ENCODE results near the gene KLHL35.

Gene KLHL35

DNA sequence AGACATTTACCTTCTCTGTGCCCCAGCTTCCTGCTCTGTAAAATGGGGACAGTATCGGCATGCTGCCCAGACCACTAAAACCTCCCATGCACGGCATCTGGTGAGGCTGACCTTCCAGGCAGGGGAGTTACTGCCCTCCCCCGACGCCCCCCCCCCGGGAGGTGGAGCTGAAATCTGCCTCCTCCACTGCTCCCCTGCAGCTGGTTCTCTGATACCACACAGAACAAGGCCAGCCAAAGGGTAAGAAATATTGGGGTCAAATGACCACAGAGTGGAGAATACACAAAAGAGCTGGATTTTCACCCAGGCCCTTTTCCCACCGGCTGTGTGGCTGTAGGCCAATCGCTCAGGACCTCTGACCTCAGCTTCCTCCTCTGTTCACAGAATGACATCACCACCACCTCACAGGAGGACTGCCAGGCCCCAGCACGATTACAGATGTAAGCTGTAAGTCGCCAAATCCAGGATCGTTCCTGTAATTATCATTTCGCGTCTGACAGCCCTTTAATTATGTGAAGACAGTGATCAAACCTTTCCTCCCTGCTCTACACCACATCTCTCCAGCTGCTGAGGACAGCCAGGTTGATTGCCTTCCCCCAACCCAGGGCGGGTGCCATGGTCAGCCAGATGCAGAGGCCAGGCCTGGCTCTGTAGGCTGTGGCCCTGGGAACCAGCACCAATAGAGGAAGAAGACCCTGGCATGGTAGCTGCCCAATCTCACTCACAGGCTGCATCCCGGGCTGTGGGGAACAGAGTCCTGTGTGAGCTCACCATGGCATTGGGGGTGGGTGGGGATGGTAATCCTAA lies 35.7 kb upstream of the KLHL35 start:
- DNase-seq = no peak

DNA sequence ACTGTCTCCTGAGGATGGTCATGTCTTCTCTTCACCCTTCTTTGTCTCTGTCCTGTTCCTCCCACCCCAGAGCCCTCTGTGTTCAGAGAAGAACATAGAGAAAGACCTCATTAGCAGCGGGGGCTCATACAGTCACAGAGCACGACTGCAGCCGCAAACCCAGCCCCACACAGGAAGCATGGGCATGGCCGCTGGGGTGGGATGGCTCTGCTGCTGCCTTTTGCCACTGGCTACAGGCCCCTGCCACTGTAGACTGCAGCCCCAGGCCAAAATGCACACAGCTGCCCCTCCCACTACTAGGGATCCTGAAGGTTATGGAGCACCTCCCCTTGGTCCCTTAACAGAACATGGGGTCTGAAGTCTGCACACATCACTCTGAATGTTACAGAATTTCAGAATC lies 34.9 kb upstream of the KLHL35 start:
- DNase-seq = no peak

DNA sequence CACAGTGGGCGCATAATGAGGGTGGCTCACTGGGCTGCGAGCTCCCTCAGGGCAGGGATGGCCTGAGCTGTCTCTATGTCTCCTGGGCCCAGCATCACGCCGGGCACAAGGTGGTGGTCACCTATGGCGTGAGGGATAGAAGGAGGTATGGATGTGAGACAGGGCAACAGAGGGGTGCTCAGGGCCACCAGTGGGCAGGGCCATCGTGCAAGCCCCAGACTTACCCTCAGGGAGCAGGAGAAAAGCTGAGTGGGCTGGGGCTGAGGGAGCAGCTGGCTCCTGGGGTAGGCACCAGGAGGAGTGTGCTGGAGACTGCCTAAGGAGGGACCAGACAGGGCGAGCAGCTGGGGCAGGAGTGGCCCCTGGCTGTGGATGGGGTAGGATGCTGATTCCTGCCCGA lies 34.3 kb upstream of the KLHL35 start:
- no peak for DNase-seq

DNA sequence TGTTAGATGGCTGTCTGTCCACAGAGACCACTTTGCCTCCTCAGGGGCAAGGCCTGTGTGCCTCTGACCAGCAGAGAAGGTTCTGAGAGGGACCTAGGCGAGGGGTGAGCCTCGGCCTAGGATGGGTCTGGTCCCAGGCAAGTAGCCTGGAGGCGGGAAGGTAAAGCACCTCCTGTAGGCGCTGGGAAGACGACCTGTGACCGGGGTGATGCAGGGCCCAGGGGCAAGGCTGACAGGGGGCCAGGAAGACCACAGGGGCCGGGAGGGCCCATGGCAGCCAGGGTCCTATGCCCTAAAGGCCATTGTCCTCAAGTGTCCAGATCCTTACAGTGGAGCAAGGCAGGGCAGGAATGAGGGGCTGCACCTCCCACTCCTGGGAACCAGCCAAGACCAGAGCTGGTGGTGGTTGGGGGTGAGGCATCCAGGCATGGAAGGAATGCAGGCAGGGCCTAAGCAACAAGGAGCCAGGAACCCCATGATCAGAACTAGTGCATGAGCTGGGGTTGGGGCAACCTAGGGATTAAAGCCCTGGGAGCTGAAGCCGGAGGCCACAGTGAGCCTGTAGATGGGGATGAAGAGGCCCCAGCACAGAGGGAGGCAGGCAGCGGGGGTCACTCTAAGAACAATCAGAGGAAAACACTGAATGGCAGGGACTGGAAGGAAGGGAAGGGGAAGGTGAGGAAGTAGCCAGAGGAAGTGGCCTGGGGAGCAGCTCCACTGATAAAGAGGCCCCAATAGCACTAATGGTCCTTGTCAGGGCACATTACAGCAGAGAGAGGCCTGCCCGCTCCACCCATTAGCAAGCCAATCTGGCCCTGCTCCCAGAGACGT lies 32.9 kb upstream of the KLHL35 start:
- no peak for DNase-seq

DNA sequence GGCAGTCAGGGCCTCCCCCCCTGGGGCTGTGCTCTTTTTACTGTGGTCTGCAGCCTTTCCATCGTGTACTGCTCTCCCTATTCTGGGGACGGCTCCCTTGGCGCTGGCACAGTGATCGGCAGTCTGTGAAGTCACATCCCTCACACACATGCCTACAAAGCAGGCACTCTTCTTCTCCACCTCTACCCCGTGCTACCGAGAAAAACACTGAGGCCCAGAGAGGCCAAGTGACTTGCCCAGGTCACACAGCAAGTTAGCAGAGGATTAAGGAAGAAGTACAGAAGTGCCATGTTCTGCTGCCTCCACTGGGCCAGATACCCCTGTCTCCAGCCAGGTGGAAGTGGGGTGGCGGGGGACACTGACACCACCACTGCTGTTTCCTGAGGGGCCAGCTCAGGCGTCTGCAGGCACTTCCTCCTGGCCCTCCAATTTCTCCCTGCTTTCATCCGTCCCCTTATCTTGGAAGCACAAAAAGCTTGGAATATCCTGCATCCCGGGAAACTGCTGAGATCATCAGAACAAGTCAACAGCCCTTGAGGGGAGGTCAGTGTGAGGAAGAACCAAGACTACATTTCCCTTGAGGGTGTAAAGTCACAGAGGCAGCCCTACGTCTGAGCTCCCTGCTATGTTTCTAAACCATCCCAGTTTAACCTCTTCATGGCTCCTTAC lies 30.2 kb upstream of the KLHL35 start:
- DNase-seq = no peak

DNA sequence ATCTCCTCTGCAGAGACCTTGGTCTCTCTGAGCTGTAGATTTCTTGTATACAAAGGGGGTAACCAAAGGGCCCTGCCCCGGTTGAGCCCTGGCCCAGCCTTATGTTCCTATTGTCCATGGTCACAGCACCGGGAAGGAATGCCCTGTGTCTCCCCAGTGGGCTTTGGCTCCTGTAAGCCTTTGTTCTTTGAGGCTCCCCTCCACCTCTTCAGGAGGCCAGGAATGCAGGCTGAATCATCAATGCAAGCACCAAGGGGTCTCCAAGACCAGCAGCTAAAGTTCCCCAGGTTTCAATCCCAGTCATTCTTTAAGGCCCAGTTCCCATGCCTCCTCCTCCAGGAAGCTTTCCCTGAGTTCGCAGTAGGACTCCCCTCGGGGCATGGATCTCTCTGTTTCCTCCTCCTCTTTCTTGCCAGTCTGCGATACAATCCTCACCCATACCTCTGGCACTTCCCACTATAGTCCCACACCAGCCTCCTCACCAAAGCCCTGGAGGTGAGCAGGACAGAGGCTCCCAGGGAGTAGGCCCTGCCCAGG lies 29.2 kb upstream of the KLHL35 start:
- DNase-seq = no peak

DNA sequence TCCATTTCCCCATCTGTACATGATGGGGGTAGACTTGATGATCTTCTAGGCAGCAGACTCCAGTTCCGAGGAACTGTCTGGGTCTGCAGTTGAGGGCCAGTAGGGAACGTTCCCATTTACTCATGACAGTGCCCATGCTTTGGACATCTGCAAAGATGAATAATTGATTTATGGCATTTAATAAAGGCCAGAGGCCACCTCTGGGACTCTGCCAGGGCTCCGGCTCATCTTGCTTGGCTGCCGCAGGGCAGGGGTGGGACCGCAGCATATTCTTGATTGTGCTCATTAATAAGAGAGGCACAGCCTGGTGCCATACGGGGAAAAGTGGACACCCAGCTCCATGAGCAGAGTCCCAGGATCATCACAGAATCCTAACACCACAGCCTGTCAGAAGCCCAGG lies 28.1 kb upstream of the KLHL35 start:
- DNase-seq = no peak

DNA sequence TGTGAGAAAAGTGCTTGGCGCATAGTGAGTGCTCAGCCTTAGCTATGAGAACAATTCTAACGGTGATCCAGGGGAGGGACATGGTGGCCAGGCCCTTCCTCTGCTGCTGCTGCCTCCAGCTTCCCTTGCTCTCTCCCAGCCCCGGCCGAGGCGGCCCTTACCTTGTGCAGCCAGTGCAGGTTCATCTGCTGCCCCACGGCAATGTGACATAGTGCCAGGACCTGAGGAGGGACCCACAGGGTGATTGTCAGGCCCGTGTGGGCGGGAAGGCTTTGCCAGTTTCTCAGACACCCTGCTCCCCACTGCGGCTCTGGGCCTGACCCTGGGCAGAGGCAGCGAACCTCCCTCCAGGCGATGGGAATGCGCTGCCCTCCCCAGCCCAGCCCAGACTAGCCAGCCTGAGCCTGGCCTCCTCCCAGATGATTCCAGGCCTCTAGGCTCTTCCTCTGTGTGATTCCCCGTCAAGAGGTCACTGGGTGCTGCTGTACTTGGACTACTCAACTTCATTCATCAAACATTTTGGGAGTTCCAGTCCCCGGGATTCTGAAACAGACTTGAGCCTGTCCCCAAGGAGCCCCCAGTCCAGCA lies 23.7 kb upstream of the KLHL35 start:
- no peak for DNase-seq

DNA sequence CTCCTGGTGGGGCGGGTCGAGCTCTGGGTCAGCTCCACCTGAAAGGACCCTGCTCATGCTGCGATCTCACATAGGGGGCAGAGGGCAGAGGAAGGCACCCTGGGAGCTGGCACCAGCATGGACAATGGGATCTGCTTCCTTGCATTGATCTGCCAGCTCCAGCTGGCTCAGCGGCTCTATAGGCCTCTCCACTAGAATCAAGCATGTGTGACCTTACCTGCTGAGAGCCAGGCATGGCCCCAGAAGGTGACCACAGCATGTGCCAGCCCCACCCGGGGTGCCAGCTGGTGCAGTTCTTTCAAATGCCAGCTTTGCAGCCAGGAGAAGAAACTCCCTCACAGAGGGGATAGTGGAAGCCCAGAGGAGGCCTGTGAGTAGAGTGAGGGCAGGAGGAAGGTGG lies 22.0 kb upstream of the KLHL35 start:
- DNase-seq = no peak

DNA sequence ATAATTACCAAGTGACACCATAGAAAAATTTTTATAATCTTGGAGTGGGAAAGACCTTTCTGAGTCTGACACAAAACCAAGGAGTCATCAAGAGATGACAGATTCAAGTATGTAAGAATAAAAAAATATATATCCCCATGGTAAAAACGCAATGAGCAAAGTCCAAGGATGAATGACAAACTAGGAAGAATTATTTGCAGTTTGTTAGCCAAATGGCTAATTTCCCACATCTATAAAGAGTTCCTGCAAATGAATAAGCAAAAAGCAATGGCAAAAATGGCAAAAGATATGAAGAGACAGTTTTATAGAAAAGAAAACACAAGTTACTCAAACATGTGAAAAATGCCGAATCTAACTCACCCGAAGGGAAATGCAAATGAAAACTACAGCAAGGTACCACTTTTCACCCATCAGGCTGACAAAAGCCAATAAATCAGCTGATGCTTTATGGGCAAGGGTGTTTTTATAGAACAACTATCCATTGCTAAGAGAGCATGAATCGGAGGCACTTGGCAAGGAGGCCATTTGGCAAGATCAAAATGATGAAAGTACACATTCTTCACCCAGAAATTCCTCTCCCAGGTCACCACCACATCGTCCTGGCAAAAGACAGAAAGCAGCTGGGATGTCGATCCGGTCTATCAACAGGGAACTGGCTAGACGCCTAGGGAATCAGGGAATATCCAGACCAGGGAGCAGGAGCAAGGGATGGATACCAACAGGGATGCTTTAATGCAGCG lies 21.1 kb upstream of the KLHL35 start:
- no peak for DNase-seq

DNA sequence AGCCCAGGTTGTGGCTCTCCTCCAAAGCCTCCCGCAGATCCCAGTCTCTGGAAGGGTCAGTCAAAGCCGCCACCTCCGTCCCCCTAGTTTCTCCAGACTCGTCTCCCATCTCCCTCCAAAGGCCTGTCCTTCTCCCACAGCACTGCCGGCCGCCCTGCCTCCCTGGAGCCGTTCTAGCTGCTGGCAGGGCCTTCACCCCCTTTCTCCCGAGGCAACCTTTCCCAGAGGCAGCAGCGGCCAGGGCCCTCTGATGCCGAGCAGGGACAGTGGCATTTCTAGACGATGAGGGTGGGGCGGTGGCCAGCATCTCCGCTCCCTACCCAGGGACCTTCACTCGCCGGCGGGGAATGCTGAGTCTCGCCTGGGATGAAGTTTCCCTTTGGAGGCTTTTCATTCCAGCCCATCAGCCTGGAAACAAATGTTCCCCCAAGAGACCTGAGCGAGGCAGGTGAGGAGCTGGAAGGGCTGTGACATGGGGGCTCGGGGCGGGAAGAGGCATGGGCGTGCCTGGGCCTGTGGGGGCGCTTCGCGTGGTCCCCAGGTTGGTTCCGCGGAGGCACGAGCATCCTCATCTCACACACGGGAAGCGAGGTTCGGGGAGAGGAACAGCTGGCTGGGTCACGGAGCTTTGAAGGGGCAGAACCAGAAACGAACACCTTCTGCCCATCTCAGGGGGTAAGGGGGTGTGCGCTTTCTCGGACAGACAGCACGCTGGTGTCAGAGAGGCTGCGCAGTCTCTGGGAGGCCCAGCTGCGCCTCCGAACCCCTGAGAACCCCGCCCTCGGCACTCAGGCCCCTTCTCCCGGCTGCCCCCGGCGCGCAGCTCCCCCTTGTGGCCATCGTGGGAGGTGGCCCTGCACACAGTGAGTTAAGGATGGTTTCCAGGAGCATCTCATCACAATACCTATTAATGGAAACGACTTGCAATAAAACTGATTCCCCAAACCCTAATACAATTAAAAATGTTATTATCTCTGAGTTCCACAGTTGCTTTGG lies 18.1 kb upstream of the KLHL35 start:
- DNase-seq = no peak

DNA sequence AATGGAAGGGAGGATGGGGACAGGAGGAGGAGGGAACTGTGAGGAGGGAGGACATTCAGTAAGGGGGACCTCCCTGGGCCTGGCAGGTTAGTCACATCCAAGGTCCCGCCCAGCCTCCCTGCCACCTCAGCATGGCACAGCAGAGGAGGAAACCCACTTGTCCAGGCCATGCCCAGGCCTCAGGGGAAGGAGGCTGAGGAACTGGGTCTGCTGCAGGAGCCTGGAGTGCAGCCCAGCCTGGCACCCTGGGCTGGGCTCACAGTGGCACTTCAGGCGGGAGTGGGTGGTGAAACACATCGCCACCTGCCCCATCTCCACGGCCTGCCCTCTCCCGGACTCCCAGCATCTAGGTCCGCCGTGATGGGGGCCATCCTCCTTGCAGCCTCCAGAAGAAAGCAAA lies 17.2 kb upstream of the KLHL35 start:
- no peak for DNase-seq

DNA sequence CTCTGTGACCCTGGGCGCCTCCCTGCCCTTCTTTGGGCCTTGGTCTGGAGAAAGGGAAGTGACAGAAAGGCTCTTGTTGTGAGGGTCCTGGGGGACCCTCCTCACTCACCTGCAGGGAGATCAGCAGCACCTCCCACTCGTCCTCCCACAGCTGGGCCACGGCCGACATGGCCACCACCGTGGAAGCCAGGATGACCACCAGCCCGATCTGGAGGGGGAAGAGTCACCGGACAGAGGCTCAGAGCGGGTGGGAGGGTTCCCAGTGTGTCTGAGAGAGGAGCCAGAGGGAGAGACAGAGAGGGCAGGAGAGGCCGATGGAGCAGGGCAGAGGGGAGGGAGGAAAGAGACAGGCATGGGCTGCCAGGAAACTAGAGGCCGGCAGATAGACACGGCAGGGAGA lies 16.8 kb upstream of the KLHL35 start:
- DNase-seq = no peak

DNA sequence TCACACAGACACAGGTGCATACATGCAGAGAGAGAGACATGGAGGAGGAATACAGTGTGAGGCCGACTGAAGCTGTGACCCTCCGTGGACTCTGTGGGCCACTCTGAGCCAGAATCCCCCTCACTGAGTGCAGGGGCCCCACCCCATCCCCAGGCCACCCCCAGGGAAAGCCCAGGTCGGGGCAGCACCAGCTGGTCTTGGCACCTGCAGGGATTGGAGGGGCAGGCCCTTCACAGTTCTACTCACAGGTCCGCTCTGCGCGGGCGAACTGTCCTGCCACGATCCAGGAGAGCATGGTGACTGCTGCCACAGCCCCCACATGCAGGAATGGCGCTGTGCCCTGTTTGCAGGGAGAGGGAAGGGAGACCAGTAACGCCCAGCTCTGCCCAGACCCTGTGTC lies 16.3 kb upstream of the KLHL35 start:
- no peak for DNase-seq

DNA sequence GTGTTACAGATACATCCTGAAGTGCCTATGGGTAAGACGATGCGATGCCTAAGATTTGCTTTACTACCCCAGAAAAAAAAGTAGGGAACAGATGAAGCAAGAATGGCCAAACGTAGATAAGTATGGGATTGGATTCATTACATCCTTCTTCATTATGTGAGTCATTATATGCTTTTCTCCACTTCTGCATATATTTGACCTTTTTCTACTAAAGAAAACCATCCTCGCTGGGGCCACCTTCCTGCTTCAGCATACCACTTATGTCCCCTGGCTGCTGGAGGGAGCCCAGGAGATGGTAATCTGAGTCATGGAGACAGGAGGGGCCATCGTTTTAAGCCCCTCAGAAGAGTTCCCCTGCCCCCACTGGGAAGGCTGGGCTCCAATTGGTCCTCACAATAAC lies 14.4 kb upstream of the KLHL35 start:
- DNase-seq = no peak

DNA sequence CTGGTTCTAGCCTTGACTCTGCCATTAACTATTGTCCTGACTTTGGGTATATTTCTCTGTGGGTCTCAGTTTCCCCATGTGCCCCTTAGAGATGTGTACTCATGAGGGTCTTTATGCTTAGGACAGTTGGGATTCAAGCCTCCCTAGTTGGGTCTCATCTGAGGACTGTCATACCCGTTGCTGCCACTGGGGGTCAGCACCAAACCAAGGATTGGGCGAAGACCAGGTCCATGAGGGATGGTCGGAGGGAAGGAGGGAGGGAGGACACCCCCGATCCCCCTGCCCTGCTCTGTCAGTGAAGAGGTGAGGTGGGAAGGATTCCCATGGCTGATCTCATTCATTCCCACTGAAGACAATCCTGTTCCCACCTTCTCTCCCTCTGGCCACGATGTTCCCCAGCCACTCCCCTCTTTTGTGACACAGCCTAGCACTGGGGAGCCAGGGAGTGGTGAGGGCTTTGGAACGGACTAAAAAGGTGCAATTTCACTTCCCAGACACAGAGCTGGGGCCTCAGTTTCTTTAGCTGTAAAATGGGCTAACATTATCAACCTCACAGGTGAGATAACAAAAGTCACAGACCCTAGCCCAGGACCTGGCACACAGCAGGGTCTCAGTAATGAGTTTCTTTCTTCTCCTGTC lies 12.4 kb upstream of the KLHL35 start:
- DNase-seq = peak; percentile 58

DNA sequence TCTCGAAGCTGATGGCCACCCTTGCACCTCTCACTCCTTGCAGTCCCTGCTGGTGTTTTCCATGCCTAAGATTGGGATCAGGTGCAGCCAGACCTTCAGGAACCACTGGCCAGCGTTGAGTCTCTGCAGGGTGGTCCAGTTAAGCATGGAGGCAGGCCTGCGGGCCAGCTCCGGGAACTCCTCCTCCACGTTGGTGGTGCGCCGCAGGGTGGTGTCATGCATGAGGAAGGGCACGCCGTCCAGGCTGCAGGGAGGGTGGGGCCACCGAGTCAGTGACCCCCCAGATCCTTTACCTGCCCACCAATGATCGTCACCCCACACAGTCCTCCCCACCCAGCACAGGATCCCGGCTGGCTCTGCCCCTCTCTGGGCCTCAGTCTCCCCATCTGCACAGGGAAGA lies 10.0 kb upstream of the KLHL35 start:
- no peak for DNase-seq

DNA sequence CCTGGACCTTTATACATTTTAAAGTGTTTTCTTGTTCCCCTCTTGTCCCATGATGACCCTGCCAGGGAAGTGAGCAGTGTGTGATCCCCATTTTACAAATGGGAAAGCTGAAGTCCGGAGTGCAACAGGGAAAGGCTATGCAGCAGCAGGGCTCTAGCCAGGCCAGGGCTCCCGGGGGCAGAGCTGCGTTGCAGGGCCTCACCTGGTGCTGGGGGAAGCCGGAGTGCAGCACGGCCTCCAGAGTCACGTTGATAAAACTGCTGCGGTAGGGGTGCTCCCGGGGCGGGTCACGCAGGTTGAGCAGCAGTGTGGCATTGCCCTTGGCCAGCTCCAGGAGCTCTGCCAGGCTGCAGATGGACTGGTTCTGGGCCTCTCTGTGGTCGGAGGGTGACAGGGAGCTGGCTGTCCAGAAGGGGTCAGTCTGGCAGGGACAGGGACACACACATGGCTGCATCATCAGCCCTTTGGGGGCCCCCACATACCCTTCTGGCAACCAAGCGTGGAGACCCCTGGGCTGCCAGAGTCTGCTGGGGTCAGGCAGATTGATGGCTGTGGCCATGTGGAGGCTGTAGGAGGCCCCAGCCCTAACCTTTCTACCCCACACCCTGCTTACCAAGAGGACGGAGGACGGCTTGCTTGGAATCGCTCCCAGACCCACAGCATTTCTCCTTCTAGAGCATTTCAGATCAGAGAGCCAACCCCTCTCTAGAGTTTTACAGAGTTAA lies 9.3 kb upstream of the KLHL35 start:
- no peak for DNase-seq

DNA sequence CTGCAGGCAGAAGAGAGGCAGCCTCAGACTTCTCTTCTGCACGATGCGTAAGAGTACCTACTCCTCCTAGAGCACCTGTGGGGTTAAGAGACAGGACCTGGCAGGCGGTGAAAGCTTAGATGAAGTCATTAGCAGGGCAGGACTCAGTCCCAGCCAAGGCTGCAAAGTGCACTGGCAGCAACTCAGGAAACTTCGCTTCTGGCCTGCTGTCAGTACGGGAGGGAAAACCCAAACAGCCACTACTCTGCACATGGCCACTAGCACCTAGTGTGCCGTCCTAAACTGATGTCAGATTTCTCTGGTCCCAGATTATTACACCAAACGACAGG lies 8.8 kb upstream of the KLHL35 start:
- DNase-seq = no peak

Measured in midbrain (tissue), 1 donor.